Stimulated activated CD4-positive, alpha-beta T cell treated with anti-CD3 and anti-CD28 coated beads, Interleukin-2, amount 100 ng/mL, for 24 hours (primary cell): ENCODE measurements around the gene ADARB2.

ENCODE experiments used
- DNase-seq, 2 donors: peaks; one replicate each; pipeline ENCODE4 v3.0.0-alpha.2; 2020

ADARB2 gene

DNA sequence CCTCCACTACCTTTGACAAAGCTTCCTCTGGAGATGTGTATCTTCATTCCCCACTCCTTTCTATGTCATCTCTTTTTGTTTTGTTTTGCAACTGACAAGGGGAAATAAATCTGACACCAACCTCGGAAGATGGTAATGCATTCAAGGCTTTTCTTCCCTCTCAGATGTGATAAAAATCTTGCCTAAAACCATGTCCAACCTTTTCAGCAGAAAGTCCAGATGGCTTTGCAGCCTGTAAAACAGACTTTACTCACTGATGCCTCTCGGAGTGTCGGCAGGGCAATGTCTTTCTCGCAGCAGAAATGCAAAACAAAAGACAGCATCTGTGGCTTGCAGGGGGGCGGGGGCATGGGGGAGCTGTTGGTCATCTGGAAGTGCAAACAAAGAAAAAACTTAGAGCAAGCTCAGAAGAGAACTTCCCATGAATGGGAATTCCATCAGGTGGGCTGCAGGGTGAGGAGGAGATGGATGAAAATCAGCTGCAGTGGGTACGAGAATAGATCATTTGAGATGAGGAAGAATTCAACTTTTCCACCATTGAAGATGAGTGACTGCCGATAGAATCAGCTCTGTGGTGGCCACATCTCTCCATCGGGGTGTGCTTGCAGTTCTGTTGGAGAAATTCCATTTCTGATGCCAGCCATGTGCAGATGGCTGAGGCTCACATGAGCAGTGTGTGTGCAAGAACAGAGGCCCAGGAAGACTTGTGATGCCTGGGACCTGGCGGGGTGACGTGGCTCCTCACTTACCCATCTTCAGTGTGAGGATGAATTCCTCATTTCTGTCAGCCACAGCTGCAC, 443.5 kb downstream of the ADARB2 start:
- no peak for DNase-seq

DNA sequence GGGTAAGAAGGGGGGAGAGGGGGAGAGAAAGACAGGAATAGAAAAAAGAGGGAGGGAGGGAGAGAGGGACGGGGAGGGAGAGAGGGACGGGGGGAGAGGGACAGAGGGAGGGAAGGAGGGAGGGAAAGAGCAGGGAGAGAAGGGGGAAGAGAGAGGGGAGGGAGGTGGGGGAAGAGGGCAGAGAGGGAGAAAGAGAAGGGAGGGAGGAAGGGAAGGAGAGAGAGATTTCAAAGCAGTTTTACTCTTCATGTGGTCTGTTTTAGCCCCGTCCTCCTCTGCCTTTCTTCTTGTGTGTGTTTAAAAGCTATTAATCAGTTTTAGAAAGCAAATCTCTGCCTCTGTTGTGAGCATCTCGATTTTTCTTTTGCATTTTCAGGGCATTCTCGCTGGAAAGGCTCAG, 444.2 kb downstream of the ADARB2 start:
- DNase-seq: no peak

- DNase-seq: no peak
Measured at GRCh38 chr10:1292611-1293031, 444.7 kb downstream of the ADARB2 start.

- no peak for DNase-seq
Measured at GRCh38 chr10:1291178-1292090, 445.9 kb downstream of the ADARB2 start.

DNA sequence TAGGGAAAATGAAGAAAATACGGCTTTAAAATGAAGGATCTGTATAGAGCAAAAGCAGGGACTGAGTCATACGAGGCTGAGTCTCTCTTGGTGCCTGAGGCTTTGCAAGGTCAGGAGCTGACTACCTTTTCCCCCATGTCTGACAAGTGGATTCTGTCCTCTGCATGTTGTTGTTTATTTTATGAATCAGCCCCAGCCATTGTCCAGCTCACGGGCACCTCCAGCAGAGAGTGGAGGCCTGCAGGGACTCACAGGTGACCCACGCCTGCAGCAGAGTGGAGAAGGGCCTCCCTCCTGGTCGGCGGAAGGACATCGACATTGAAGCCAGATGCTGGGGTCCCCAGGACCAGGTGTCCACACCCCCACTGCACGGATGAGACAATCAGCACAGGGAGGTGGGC, 447.3 kb downstream of the ADARB2 start:
- DNase-seq: no peak

GRCh38 chr10:1289591-1289990, 447.7 kb downstream of the ADARB2 start:
- no peak for DNase-seq

DNA sequence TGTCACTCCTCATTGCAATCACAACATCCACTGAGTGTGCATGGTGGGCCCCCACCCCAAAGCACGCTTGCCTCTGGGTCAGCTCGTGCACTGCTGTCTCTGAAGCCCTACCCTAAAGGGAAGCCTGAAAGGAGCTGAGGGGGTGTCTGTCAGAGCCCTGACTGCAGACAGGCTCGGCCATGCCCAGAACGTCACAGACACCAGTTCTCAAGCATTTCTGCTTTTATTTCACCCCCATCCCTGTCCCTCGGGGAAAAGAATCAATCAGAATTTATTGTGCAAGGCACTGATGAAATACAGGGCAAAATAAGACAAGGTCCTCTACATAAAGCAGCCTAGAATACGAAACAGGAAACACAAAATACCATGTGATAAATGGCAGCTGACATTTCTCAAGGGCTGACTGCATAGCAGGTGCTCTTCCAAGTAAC, 449.3 kb downstream of the ADARB2 start:
- DNase-seq: no peak

- no peak for DNase-seq
Measured at GRCh38 chr10:1287487-1287886, 449.8 kb downstream of the ADARB2 start.

GRCh38 chr10:1284076-1284475, 453.2 kb downstream of the ADARB2 start:
- no peak for DNase-seq

DNA sequence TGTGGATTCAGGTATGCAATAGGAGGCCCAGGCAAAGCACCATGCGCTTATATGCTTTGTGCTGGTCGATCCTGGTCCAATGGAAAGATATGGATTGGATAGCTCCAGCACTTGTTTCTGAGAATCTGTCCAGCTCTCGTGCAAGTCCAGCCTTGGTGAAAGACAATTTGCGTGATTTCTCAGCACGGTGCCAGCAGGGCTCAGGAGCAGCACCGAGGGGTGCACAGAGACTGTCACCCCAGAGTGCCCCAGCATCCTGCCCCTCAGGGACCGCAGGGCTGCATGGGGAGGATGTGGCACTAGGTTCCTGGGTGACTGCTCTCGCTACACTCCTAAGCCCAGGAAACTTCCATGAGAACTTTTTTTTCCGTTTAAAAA, 455.9 kb downstream of the ADARB2 start:
- no peak for DNase-seq

DNA sequence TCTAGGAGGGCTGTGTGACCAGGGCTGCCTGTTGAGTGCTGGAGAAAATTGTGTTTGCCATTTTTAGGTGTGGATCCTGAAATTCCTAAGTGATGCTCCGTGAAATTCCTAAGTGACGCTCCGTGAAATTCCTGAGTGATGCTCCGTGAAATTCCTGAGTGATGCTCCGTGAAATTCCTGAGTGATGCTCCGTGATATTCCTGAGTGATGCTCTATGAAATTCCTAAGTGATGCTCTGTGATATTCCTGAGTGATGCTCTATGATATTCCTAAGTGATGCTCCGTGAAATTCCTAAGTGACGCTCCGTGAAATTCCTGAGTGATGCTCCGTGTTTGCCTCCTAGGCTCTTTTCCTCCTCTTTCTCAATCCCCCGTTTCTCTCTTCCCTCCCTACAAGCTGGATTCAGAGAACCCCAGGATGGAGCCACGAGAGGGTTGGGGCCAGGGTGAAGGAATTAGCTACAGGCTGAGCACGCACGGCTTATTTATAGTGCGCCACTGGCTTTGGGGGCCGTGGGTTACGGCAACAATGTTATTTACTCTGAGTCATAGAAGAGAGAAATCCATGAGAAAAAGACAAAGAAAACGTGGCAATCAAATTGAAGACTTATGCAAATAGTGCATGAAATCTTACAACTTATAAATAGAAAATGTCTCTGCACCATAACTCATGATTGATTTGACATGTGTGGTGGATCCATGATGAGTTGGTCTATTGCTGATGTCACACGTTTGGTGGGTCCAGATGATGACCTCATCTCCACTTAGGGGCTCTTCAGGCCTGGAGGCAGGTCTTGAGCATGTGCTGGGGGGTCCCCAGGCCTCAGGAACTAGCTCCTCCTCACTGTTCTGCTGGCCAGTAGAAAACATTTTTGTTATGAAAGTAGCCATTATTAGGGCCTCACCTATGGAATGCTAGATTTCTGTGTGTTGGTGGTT, 456.6 kb downstream of the ADARB2 start:
- DNase-seq: no peak

DNA sequence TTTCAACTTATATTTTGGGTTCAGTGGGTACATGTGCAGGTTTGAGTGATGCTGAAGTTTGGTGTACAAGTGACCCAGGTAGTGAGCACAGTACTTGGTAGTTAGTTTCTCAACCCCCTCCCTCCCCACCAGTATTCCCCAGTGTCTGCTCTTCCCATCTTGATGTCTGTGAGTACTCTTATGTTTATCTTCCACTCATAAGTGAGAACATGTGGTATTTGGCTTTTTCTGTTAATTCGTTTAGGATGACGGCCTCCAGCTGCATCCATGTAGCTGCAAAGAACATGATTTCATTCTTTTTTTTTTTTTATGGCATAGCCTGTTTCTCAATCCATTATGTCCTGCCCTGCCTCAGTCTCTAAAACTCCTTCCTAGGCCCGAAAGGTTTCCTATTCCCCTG, 459.0 kb downstream of the ADARB2 start:
- DNase-seq: no peak

GRCh38 chr10:1274701-1275544, 462.4 kb downstream of the ADARB2 start:
- no peak for DNase-seq

DNA sequence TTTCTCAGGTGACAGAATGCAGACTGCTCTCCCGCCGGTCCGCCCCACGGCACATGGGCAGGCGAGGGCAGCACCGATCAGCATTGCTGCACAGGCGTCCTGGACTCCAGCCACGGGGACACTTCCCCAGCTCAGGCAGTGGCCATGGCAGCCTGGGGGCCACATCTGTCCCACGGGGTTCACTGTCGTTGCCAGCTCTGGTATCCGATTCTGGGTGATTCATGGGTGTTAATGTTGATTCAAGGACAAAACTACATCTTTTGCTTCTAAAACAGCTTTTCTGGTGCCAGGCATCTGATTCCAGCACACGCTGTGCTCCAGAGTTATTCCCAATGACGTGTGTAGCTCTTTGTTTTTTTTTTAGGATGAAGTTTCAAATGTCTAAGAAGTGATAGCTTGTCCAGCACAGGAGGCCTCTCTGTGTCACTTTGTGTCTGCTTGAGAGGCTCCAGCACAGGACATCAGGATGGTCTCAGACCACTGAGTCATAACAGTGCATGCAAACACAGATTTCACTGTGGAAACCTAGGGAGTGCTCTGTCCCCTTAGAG, 463.1 kb downstream of the ADARB2 start:
- DNase-seq: no peak

DNA sequence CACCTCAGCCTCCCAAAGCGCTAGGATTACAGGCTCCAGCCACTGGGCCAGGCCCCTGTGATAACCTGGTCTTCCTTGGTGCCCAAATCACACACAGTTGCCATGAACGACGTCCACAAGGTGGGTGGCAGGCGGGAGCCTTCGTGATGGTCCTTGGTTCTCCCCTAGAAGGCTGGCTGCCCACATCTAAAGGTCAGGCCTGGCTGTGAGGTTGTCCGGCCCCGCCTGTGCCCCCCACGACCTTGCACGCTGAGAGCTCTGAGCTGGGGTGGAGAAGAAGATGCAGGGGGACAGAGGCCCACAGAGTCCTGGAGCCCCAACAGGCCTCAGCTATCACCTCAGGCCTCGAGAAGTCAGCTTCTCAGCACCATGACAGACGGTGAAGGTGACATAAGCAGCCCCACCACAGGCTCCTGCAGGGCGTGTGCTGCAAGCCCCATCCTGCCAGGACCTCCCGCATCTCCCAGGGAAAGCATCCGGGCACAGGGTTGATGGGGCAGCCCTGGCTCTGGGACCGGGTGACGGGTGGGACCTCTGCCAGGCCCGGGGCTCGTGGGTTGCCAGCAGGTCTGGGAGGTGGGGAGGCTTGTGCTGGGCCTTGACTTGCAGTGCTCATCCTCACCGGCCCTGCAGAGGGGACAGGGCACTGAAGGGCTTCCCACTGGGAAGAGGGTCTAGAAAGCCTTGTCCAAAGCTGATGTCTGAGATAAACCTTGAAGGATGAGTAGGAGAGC, 463.8 kb downstream of the ADARB2 start:
- no peak for DNase-seq

DNA sequence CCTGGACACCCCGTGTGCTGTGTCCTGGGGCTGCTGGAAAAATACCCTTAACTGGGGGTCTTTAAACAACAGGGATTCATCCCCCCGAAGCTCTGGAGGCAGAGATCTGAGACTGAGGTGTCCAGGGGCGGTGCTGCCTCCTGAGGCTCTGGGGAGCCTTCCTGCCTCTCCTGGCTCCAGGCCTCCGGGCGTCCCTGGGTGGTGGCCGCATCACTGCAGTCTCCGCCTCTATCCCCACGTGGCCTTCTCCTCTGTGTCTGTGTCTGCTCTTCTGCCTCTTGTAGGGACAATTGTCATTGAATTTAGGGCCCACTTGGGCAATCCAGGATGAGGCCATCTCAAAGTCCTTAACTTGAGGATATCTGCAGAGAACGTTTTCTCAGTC, 464.6 kb downstream of the ADARB2 start:
- DNase-seq: no peak

DNA sequence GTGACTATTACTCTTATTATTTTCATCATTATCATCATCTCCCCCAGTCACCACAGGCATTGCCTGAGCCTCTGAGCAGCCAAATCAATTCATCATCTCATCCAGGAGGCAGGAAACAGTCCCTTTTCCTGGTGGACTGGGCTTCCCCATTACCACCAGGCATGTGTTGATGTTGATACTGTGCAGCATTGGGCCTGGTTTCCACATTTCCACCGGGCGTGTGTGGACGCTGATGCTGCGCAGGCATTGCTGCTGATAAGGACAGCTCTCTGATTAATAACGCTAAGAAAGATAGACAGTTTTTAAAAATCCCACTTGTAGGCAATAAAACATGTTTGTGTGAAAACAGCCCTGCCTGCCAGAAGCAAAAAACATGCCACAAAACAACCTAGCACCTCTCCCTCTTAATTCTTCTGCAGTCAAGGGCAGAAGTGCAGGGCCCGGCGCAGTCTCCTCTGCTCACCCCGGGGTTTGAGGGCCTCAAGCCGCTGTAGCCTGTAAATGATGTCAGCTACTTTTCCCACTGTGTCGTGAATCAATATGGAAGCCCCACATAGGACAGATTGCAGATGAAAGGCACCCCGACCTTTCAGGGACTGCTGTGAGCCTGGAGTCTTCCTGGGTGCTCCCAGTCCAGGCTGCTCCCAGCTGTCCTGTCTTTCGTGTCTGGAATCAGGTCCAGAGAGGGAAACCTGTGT, 465.1 kb downstream of the ADARB2 start:
- no peak for DNase-seq

DNA sequence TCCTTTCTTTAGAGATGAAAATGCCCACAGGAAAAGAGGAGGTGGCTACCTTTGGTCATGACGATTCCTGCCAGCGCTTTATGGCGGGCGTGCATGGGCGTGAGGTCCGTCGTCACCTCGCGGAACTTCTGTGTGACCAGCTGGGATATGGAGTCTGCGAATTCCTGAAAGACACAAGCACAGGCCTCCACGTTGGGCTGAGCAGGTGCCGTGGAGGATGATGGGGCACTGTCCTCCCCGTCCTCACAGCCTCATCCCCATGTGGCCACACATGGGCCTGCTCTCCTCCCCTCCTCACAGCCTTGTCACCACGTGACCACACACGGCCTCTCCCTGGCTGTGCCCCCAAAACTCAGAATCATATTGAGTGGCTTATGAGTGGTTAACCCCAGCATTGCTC, 466.4 kb downstream of the ADARB2 start:
- no peak for DNase-seq

DNA sequence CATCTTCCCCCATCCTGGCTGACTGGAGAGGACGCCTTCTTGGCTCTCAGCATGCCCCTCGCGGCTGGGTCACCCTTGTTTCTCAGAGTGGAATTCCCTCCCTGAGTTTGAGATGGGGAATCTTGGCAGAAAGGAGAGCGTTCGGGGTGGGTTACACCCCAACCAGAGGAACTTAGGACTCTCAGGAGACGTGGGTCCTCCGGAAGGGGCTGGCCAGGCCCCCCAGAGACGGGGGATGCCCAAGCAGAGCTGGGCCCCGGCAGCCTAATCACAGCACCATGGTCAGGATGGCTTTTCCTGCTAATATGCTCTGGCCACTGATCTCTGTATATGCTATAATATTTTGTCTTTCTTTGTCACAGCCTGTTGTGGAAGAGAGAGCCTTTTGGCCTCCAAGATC, 466.8 kb downstream of the ADARB2 start:
- DNase-seq: no peak

DNA sequence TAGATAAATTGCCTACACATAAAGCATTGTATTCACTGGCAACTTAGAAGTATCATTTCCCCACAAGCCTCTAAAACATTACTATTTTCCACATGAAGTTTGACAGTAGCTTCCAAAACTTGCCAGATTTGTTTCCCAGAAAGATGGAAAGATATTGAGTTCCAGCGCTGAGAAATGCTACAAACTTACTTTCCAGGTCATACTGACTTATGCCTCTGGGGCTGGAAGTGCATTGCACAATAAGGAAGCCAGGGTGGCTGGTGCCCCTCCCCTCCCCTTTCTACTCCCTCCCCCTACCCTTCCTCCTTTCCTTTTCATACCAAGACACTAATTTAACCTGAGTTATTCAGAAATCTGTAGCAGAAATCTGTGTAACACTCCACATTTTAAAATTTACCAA, 468.5 kb downstream of the ADARB2 start:
- no peak for DNase-seq
